Measurements from ENCODE around the gene POLE.

- no peak for TF ChIP-seq CTCF (conservative IDR thresholded peaks at IDR 0.05)
- no peak for TF ChIP-seq EZH2 (IDR thresholded peaks at IDR 0.05; ENCODE audit: low read depth)
Measured at GRCh38 chr12:132730353-132730752, 43.2 kb upstream of the POLE start.
